Mammary epithelial cell (primary cell): ENCODE data around the gene USP53.

Experiments
- EZH2 ChIP-seq: IDR thresholded peaks from 2 replicates; pipeline ENCODE4 v1.6.1; 2012; ENCODE audit warnings: low read length, inconsistent platforms, borderline replicate concordance
- TF ChIP-seq, protein P1 (sequence below), 2 donors: IDR thresholded peaks in 1 of 2; conservative IDR thresholded peaks in 1 of 2; 2 replicates each; pipeline ENCODE4 v1.5.1; 2011 to 2012; ENCODE audit warnings: inconsistent platforms in 2 of 2, low read length in 2 of 2, mild to moderate bottlenecking in 2 of 2, control low read depth in 1 of 2, low read depth in 1 of 2; ENCODE audit not compliant: insufficient read depth in 1 of 2; ENCODE audit errors: extremely low read depth in 1 of 2

DNA sequence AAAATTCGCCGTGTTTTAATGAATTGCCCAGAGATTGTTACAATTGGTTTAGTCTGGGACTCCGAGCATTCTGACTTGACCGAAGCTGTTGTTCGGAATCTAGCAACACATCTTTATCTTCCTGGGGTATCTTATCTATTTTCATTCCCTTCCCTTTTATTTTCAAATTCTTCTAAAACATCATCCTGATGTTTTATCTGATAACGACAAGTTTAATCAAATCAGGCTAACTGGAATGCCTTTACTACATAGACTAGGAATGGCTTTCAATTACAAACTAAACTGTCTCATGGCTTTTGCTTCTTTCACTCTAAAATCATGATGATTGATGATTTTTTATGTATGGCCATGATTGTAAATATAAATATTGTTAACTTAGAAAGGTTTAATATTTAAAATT is 48.0 kb downstream of the USP53 start:
- TF ChIP-seq, protein P1, sequence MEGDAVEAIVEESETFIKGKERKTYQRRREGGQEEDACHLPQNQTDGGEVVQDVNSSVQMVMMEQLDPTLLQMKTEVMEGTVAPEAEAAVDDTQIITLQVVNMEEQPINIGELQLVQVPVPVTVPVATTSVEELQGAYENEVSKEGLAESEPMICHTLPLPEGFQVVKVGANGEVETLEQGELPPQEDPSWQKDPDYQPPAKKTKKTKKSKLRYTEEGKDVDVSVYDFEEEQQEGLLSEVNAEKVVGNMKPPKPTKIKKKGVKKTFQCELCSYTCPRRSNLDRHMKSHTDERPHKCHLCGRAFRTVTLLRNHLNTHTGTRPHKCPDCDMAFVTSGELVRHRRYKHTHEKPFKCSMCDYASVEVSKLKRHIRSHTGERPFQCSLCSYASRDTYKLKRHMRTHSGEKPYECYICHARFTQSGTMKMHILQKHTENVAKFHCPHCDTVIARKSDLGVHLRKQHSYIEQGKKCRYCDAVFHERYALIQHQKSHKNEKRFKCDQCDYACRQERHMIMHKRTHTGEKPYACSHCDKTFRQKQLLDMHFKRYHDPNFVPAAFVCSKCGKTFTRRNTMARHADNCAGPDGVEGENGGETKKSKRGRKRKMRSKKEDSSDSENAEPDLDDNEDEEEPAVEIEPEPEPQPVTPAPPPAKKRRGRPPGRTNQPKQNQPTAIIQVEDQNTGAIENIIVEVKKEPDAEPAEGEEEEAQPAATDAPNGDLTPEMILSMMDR (conservative IDR thresholded peaks at IDR 0.05 in 1 of 2, IDR thresholded peaks at IDR 0.05 in 1 of 2; ENCODE audit: extremely low read depth in 1 of 2, insufficient read depth in 1 of 2, low read depth in 1 of 2, low read length in 2 of 2), result no peak
- no peak for TF ChIP-seq EZH2
